ENCODE data around the gene CSF1.

Gene CSF1

DNA sequence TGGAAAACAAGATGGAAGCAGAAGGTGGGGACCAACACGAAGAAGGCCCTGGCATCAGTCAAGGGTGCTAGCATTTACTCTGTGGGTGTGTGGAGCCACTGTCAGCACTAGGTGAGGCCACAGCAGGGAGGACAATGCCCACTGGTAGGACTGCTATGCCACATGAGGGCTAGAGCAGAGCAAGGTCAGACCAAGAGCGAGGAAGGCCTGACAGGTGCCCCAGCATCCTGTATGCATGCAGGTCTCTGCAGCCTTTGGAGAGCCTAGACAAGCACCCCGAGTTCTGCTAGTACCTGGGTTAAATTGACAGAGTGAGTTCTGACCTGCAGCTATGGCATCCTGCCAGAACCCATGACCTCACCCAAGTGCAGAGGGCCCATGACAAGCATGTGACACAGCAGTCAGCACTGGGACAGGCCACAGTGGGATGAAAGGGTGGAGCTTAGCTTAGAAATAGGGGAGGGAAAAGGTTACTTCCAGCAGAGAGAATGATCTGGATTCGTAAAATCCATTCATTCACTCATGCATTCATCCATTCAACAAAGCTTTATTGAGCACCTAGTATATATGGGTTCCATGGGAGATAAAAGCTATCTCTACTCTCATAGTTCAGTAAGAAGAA lies 9.0 kb upstream of the CSF1 start:
- no peak for DNase-seq (ENCODE audit: low spot score)

DNA sequence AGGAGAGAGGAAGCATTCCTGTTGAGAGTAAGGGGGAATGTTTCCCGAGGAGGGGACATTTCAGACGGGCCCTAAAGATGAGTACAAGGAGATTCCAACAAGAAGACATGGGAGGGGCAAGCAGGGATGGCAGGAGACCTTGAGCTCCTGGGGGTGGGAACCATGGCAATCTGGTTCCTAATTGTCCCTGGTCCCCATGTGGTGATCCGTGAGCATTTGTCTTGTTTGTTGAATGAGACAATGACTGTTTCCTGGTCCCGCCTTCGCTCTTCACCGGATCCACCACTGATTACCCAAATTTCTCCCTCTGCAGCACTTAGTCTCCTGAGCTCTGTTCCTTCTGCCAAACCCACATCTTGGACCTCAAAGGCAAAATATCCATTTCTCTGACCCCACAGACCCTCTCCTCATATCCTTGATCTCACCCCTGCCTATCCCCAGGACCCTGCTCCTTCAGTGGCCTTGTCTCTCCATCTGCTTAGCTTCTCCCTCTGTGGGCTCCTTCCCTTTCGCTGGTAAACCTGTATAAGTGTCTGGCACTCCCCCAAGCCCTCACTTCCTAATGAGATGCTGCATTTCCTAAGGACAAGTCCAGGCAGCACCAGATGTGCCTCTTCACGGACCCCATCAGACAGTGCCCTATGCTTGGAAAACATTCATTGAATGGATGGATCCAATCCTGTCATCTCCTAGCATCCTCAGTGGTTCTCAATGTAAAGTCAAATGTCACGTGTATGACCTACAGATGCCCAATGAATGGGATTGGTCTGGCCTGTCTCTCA lies 8.3 kb upstream of the CSF1 start:
- no peak for DNase-seq (ENCODE audit: low spot score)

DNA sequence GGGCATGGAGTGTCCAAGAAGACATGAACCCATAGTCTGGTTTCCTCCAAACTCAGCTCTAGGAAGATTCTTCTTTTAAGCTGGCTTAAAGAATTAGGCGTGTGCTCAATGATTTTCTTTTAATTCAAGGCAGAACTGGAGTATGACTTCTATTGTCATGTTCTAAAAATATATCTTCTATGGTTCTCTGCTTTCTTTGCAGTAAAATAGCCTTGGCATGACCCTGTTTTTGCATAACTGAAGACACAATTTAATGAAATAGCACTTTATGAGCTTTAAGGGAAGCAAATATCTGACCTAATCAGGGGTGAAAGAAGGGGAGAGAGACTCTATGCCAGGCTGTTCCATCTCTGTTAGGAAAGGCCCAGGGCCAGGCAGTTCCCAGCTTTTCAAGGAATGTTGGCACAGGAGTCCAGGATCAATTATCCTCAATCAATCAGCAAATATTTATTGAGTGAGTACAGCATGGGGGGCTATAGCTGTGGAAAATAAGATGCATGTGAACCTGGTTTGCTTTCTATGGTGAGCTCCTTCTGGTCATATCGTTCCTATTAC lies 7.2 kb upstream of the CSF1 start:
- no peak for DNase-seq (ENCODE audit: low spot score)

DNA sequence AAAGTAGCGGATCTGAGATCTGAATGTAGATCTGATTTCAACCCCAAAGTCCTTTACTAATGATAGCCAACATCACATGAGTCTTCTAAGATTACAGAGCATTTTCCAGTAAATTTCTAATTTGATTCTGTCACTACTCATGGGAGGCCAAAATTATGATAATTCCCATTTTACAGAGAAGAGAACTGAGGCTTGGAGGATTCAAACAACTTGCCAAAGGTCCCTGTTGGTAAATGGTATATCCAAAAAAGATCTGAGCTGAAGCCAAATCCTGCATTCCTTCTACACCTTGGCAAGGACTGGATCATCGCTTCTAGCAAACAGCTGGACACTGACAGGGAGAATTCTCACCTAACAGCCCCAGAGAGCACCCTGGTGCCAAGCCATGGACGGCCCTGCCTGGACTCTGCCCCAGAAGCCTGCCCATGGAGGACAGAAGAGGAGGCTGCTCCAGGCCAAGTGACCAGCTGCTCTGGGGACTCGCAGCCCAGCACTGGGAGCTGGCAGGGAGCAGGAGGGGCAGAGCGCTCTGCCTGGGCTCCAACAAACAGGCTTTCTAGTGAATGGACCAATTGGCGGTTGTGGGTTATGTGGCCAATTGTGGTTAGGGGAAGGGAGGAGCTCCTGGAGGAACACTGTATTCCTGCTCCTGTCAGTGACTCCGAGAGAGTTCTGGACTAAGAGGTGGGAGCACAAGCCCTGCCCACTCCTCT lies 6.4 kb upstream of the CSF1 start:
- DNase-seq (ENCODE audit: low spot score), result peak; percentile 96

DNA sequence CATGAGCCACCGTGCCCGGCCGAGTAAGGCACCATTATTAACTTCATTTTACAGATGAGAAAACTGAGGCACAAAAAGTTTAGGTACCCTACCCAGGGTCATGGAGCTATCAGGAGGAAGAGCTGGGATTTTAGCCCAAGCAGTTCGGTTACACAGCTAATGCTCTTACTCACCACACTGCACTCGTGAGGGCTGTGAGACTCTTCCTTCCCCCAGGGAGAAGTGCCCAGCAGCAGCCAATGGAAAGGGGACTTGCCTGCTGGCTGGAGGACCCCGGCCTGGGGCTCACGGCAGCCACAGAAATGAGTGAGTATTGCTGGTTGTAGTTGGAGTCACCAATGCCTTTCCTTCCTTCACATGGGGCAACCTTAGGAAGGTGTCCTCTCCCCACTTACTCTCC lies 5.2 kb upstream of the CSF1 start:
- DNase-seq (ENCODE audit: low spot score), result no peak

DNA sequence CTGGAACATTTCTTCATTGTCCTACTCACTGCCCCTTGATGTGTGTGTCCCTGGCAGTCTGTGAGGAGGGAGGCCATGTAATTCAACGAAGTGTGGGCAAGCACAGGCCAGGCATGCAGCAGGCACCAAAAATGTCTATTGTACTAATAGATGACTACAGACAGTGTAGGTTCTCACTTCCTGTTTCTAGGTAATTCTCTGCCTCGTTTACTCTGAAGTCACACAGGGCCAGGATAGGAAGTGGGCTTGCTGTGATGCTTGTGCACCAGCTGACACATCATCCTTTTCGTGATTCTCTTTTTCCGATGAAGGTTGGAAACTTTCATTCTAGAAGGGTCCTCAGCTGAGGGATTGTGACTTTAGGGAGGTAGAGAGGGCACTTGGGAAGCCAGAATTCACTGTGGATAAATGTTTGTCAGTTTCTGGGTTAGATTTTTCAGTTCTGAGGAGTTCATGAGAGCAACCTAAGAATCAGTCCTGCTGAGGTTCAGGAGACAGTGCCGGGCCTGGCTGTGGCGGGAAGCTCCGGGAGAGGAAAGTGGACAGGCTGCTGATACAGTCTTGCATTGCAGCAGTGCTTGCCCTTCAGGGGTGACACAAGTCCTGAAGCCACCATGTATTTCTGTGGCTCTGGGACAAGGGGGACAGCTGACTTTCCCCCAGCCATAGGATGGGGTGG lies 4.3 kb upstream of the CSF1 start:
- DNase-seq (ENCODE audit: low spot score), result no peak

DNA sequence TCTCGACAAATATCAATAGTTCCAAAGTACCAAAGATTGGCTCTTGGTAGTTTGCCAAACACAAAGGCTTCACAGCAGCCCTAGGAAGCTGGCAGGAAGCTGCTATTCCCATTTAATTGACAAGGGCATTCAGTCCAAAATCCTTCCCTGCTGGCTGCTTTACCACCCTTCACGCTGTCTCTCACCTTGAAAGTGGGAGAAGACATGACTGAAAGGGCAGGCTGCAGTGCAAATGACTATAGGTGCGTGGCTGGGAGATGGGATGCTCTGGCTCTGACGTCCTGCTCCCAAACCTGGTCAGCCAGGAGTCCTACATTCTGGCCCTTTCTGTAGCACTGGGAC lies 3.8 kb upstream of the CSF1 start:
- DNase-seq (ENCODE audit: low spot score), result no peak

DNA sequence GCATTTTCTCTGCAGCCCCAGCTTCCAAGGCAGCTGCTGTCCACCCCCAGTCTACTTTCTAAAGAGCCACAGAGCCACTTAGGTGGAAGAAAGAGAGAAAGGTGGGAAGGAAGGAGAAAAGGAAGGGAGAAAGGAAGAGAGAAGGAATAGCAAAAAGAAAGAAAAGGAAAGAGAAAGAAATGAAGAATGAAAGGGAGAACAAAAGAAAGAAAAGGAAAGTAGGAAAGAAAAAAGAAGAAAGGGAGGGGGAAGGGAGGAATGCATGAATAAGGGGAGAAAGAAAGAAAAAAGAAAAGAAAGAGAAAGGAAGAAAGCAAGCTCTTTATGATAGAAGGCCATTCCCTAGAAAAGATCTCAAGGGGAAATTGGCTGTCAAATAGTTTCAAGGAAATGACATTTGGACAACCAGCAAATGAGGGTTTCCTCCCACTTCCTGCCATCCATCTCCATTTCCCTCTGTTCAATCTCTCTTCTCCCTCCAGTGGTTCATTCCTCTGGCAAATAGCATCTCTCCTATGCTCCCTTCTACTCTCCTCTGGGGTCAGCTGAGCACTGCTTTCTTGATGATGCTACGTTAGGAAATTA lies 3.4 kb upstream of the CSF1 start:
- no peak for DNase-seq (ENCODE audit: low spot score)

DNA sequence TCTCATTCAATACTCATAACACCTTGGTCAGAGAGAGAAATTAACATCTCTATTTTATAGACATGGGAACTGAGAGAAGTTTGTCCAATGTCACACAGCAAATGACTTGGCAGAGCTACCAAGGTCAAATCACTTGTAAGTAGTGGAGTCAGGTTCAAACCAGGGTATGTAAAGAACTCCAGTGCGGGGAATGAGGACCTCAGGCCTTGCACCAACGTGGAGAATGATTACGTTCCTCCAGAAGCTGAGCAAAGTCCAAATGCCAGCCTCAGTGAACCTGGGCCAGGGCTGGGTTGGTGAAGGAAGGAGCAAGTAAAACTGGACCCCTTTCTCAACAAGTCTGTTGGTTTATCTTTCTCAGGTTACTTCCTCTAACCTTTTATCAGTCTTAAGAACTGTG lies 1.8 kb upstream of the CSF1 start:
- DNase-seq (ENCODE audit: low spot score), result no peak

DNA sequence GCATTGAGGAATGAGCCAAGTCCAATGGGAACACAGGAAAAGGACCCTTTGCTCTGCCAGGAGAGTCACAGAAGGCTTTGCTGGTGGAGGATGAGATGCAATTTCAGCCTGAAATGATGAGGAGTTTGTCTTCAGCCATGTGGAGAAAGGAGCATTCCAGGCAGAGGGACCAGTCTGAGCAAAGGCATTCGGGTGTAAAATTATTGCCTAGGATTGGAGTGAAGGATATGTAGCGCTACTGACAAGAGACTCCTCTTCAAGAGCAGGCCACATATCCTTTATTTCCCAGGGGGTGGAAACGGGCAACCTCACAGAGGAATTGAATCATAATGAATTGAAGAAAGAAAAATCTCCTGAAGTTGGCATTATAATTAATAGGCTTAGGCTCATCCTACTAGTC lies 1.1 kb upstream of the CSF1 start:
- no peak for DNase-seq (ENCODE audit: low spot score)

DNA sequence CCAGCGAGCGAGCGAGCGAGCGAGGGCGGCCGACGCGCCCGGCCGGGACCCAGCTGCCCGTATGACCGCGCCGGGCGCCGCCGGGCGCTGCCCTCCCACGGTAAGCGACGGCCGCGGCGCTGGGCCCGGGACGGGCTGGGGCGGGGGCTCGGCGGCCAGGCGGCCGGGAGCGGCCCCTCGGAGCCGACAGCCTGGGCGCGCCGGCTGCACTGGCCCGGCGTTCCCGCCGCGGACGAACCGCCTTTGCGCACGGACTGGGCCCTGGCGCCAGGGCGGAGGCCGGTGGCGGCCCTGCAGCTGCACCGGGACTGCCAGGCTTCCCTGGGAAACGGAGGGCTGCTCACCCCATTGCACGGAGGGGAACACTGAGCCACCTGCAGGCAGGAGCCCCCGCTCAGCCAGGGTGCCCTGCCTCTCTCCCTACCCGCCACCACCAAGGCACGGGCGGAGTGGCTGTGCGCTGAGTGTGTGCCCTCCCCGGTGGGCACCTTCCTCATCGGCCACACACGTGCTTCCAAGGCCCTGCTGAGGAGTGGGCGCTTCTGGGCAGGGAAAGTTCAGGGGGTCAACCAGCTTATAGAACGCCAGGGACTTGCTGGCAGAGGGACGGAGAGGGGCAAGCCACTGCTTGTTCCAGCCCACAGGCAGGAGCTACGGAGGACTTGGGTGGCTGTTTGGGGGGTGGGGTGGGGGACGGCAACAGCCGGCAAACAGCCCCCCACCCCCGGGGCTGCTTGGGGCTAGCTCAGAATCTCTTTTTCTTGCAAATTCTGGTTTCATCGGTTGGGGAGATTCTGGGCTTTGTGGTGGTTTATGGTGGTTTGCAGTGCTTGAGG lies 532 bp downstream of the CSF1 start:
- no peak for DNase-seq (ENCODE audit: low spot score)

DNA sequence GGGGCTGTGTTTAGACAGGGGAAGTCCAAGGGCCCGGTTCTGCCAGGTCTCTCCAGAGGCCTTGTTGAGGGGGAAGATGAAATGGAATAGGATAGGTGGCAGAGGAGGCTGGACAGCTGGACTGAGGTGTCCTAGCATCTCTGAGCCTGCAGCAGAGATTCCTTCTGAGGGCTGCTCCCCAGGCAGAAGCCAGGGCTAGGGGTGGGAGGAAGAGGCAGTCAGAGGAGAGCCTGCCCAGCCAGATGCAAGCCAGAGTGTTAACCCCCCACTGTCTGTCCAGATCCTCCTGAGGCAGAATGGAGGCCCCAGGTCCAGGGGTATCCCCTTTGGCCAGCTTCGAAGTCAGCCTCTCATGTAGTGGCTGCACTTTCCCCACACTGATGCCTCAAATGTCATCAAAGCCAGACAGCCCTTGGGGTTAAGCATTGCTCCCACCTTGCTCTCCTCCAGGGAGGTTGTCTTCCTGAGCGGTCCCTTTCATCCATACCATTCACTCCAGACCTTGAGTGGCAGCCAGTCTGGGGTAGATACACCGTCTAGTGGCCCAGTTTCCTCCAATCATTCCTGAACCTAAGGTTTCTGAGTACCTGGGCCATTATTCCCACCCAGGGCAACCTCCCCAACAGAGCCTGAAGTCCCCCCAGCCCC lies 1.7 kb downstream of the CSF1 start:
- no peak for DNase-seq (ENCODE audit: low spot score)

DNA sequence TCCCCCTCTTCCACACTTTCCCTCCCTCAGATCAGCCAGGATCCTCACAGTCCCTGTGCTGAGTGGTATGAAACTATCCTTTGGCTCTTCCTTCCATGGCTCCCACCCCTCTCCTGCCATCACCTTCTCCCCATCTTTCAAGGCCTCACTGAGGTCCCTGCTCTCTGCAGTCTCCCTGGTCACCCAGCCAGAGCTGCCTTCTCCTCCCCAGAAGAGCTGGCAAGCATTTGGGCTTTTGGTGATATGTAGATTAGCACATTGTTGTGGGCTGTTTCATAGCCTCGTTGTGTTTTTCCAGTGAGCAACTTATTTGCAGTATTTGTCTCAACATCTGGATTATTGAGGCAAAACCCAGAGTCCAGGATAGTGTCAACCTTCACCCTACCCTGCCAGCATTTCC lies 2.2 kb downstream of the CSF1 start:
- no peak for DNase-seq (ENCODE audit: low spot score)

DNA sequence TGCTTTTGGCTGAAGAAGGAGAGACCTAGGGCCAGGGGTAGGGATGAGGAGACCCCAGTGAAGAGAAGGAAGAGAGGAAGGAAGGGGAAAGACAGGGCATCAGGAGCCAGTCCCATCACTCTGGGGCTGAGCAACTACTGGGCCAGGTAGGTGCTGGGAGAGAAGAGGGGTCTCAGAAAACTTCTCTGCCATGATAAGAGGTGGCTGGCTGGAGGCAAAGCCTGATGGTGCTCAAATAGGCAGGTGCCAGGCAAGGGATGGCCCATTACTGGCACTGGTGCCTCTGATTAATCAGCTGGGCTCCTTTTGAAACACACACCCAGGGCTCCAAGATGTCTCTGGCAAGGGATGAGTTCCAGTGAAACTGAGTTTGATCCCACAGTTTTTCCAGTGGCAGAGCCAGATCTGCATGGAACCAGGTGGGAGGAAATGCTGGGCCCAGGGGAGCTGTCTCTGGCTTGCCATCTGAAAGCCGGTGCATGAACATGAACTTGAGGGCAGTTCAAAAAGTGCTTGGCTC lies 2.8 kb downstream of the CSF1 start:
- no peak for DNase-seq (ENCODE audit: low spot score)

DNA sequence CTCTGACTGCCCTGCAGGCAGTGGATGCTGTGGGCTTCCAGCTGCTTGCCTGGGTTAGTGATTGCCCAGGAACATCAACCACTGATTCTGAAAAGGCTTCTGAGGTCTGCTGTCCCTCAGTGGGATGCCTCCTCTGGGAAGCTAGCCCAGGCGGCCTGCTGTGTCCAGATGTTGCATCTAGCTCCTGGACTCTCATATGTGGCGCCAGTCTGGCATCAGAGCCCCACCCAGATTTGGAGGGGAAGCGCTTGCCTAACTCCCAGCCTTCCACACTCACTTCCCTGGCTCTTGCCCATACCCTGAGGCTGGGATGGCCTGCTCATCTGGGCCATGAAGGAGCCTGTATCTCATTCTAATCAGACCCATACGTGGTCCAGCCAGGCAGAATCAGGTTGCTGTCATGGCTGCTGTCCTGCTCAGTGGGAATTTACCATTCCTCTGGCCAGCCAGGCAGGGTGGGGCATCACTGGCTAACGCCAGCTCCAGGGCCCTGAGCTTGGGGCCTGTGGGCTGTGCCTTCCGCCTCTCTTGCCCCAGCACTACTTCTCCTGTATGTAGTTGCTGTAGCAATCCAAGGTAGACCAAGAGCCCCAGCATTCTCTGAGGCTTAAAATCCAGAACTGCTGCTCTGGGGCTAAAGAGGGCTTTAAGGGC lies 4.1 kb downstream of the CSF1 start:
- DNase-seq (ENCODE audit: low spot score), result no peak

DNA sequence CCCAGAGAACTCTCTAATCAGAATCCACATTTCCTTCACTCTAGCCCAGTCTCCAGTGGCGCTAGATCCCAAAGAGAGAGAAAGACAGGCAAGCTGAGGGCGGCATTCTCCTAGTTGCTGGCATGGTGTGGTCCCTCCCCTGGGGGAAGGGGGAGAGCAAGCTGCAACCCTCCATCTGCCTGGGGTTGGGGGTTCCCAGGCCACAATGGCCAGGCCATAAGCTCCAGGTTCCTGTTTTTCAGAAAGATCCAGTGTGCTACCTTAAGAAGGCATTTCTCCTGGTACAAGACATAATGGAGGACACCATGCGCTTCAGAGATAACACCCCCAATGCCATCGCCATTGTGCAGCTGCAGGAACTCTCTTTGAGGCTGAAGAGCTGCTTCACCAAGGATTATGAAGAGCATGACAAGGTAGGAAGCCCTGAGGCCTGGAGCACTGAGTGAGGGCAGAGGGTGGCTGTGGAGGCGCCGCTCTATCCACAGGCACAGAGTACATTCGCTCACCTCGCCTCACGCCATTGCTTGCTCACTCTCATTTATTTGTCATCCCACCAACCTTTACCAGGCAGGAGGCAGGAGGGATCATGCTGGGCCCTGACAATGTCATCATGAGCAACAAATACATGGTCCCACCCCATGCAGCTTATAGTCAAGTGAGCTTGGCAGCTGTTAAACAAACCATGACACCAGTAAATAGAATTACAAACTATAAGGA lies 6.6 kb downstream of the CSF1 start:
- DNase-seq (ENCODE audit: low spot score), result no peak

DNA sequence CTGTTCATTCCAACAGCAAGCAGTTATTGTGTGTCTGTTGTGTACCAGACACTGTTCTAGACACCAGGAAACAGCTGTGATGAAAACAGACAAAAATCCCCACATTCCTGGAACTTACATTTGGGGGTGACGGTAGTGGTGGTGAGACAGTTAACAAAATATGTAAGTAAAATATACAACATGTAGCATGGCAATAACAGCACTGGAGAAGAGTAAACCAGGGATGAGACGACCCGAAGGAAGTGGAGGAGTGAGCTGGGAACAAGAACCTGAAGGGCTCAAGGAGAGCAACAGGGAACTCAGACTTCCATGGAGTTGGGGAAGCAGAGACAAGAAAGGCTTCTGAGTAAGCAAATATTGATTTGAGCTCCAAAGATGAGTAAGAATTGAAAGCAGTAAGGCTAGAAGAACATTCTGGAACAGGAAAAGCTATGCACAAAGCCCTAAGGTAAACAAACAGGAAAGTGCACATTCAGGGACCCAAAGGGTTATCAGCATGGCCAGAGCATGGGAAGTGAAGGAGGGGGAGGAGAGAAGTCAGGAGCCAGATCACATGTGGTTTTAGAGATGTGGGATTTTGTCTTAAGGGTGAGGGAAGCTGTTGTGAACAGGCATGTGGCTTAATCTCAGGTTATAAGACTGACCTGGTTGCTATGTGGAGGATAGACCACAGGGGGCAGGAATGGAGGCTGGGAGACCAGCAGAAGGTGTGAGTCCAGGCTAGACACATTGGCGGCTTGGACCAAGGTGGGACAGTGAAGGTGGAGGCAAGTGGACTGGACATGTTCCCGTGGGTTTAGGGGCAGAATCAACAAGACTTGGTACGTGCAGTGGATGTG lies 7.3 kb downstream of the CSF1 start:
- DNase-seq (ENCODE audit: low spot score), result no peak

DNA sequence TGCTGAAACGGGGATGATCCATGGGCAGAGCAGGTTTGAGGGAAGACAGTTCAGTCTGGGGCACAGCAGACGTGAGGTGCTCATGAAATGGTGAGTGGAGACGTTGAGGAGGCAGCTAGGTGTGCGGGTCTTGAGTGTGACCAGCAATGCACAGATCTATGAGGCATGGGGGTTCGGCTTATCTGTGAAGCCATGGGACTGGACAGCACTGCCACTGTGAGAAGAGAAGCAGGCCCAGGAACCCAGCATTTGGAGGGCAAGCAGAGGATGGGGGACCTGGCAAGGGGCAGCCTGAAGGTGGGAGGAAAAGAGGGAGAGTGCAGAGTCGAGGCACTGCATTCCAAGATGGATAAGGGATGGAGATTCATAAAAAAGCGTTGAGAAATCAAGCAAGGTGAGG lies 8.0 kb downstream of the CSF1 start:
- DNase-seq (ENCODE audit: low spot score), result no peak

Measured in globus pallidus (tissue), 1 donor.